GM12878 (cell line): Measurements from ENCODE around the gene MROH2B.

ENCODE experiments used
- CTCF ChIP-seq, 3 experiments: IDR thresholded peaks in 2 of 3; conservative IDR thresholded peaks in 1 of 3; 2 replicates each; pipeline ENCODE4 v1.5.1; 2011; ENCODE audit warnings: low read depth in 3 of 3, low read length in 3 of 3, mild to moderate bottlenecking in 3 of 3, control low read depth in 2 of 3, moderate library complexity in 2 of 3, inconsistent platforms in 1 of 3, mixed read lengths in 1 of 3; ENCODE audit not compliant: control insufficient read depth in 2 of 3, insufficient read depth in 1 of 3; ENCODE audit errors: extremely low read depth in 1 of 3
- NFIC ChIP-seq: IDR thresholded peaks from 2 replicates; pipeline ENCODE4 v1.6.1; 2012; ENCODE audit warnings: low read depth, mild to moderate bottlenecking, inconsistent platforms, low read length, moderate library complexity
- POLR2A ChIP-seq: IDR thresholded peaks from 2 replicates; pipeline ENCODE4 v1.6.1; 2011; ENCODE audit warnings: low read depth, mild to moderate bottlenecking, low read length
- SIN3A ChIP-seq: IDR thresholded peaks from 2 replicates; pipeline ENCODE4 v1.6.1; 2012; ENCODE audit warnings: low read depth, low read length, improper control_type of control experiment
- SMAD1 ChIP-seq: fragments of 450-650 bp; IDR thresholded peaks from 2 replicates; pipeline ENCODE4 v1.6.1; 2018; ENCODE audit warnings: mild to moderate bottlenecking, low read depth; ENCODE audit not compliant: partially characterized antibody
- TAF1 ChIP-seq: IDR thresholded peaks from 2 replicates; pipeline ENCODE4 v1.6.1; 2011; ENCODE audit warnings: mild to moderate bottlenecking, low read depth, low read length, borderline replicate concordance

- TF ChIP-seq SIN3A (no peak), CTCF (IDR thresholded peaks at IDR 0.05 in 2 of 3, conservative IDR thresholded peaks at IDR 0.05 in 1 of 3; ENCODE audit: control insufficient read depth in 2 of 3, extremely low read depth in 1 of 3, insufficient read depth in 1 of 3, low read depth in 3 of 3, low read length in 3 of 3) (no peak), TAF1 (no peak), POLR2A (no peak), NFIC (no peak), SMAD1 (no peak)
Observed at GRCh38 chr5:41102341-41102740, 31.2 kb upstream of the MROH2B start.
